ENCODE data around the gene DPY30.

Gene DPY30

DNA sequence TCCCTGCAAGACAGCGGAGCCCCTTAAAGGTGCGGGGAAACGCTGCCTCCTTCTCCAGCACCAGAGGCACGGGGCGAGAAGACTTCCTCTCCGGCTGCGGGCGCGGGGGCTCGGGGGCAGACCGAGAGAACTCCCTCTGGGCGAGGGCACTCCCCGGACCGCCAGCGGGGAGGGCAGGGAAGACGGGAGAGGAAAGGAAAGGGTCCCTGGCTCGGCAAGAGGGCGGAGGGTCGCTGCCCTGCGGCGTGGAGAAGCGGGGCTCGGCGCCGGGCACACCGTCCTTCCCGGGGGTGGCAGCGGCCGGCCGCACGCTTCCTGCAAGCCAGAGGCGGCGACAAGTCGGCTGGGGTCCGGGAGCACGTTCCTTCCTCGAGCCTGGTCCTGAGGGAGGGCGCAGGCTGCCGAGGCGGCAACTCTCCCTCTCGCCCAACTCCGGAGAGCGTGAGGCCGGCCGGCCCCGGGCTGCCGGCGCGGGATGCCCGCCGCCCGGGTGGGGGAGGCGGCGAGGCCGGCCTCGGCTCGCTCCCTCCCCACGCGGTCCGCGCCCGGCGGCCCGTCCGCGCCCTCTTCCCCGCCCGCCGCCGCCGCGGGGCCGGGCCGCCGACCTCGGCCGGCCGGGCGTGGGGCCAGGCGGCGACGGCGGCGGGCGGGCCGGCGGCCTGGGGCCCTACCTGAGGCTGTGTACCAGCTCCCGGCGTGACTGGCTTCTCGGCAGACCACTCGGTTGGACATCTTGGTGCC, 29.9 kb downstream of the DPY30 start:
- DNase-seq = no peak

- no peak for DNase-seq
Observed at GRCh38 chr2:32008805-32009515, 30.6 kb downstream of the DPY30 start.

- no peak for DNase-seq
Observed at GRCh38 chr2:32007121-32007391, 32.5 kb downstream of the DPY30 start.

DNA sequence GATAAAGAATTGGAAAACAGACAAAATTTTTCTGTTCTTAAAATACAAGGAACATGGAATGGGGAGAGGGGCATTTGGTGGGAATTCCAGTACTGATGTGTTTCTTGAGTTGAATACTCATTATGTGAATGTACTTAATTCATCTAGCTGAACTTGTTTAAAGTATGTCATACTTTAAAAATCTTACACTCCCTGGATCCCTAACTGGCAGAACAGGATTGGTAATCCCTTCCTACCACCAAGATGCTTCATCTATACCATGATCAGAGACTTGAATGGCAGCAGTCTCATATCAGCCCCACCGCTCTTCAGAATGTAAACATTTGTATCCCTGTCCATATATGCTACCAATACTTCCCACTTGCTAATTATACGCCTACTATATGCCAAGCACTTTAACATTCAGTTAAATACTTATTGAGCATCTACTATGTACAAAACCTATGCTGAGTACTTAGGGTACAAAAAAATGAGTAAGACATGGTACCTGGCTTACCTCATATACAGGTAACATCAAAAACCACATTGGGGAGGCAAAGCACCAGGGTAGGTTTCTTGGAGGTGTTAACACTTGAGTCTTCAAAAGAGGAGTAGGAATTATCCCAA, 34.1 kb downstream of the DPY30 start:
- DNase-seq = no peak

- no peak for DNase-seq
Observed at GRCh38 chr2:32003791-32004190, 35.8 kb downstream of the DPY30 start.

GRCh38 chr2:32002406-32002805, 37.2 kb downstream of the DPY30 start:
- DNase-seq = no peak

- no peak for DNase-seq
Observed at GRCh38 chr2:31999438-31999837, 40.2 kb downstream of the DPY30 start.

DNA sequence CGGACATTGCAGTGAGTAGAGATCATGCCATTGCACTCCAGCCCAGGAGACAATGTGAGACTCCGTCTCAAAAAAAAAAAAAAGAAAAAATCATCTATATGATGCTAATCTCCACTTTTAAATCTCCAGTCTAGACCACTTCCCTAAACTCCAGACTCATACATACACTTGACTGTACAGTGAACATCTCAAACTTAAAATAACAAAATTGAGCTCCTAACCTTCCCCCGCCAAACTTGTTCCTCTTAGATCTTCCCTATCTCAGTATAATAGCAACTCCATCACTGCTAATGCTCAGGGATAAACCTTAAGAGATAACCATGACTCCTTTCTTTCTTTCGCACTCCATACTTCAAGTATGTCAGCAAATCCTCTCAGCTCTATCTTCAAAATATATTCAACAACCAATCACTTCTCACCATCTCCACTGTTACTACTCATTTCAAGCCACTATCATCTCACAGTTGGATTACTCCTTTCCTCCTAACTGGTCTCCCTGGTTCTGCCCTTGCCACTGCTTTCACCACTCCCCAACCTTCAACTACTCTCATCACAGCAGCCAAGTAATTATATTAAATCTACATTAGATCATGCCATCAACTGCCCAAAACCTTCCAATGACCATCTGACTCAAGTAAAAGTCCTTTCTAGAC, 40.7 kb downstream of the DPY30 start:
- DNase-seq = no peak

DNA sequence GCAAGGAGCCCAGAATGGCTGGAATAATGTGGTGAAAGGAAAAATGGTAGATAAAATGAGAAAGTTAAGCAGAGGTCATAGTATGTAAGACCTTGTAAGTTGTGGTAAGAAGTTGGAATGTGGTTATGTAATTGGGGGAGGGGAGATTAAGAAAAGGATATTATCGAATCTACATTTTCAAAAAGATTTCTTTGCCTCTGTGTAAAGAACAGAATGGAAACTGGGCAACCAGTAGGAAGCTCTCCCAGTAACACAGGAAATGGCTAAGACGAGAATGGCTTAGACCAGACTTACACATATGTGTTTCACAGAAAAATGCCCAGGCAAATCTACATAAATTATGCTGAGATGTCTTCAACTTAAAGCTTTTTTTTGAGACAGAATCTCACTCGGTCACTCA, 42.0 kb downstream of the DPY30 start:
- DNase-seq = no peak

GRCh38 chr2:31996571-31997150, 42.9 kb downstream of the DPY30 start:
- no peak for DNase-seq

DNA sequence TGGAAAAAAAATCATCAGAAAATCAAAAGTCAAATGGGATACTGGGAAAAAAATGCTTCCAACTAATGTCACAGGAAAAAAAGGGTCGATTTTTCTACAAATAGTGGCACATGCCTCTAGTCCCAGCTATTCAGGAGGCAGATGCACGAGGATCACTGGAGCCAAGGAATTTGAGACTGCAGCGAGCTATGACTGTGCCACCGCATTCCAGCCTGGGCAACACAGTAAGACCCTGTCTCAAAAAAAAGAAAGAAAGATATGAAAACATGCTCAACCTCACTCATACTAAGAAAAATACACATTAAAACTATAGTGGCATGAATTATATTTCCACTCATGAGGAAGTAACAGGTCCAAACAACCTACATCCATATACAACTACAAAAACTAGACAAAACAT, 46.7 kb downstream of the DPY30 start:
- no peak for DNase-seq

GRCh38 chr2:31992025-31992579, 47.5 kb downstream of the DPY30 start:
- no peak for DNase-seq

DNA sequence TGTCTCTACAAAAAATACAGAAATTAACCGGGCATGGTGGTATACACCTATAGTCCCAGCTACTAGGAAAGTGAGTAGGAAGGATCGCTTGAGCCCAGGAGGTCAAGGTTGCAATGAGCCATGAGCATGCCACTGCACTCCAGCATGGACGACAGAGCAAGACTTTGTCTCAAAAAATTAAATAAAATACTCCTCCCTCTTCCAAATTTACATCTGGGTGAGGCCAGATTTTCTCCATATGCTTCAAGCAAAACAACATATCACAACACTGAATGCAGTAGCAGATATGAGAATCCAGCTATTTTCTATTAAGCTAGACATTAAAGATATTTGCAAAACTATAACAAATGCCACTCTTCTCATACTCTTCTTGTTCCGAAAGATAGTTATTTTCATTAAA, 49.7 kb downstream of the DPY30 start:
- no peak for DNase-seq

GRCh38 chr2:31987454-31988220, 52.0 kb downstream of the DPY30 start:
- no peak for DNase-seq

DNA sequence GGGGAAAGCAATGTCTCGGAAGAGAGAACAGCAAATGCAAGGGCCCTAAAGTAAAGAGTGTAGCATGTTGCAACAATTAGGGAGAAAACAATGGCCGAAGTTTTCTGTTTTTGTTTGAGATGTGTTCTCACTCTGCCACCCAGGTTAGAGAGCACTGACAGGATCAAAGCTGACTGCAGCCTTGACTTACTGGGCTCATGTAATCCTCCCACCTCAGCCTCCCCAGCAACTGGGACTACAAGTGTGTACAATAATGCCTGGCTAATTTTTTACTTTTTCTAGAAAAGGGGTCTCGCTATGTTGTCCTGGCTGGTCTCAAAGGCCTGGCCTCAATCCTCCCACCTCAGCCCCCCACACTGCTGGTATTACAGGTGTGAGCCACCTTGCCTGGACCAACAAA, 52.7 kb downstream of the DPY30 start:
- no peak for DNase-seq

- DNase-seq = no peak
Observed at GRCh38 chr2:31983762-31984467, 55.7 kb downstream of the DPY30 start.

DNA sequence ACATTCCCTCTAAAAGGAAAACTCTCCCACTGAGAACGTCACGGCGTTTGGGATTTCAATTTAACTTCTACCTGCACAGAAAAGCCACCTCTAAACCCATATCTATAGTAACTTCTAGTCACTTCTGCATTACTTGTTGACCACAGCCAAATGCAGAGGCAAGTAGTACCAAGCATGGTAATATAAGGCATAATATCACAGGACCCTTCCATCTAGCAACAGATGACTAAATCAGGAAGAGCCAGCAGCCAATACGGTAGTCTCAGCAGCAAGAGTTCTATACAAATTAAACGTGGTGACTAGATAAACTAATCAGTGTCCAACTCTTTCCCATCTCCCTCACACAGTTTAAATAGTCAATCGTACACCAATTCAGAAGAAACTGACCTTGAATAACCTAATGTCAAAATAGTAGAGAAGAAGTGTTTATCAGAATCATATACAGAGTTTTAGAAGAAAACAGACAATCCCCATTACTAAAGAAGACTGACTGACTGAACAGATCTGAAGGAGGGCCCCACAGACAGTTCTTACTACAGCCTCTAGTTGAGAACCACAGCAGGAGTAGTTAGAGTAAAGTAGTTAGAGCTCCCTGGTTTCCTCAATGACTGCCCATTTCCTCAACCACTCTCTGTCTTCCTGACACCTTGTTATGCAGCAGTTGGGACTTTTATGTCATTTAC, 58.8 kb downstream of the DPY30 start:
- DNase-seq = no peak

DNA sequence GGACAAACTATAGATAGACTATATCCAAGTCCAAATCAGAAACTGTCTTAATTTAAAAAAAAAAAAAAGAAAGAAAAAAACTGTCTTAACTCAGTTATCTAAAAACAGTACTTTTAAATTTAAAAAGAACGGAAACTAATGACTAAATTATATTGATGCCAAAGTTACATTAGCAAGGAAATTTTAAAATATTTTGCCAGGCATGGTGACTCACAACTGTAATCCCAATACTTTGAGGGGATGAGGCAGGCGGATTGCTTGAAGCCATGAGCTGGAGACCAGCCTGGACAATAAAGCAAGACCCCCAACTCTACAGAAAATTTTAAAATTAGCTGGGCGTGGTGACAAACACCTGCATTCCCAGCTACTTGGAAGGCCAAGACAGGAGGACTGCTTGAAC, 59.6 kb downstream of the DPY30 start:
- no peak for DNase-seq

- DNase-seq = no peak
Observed at GRCh38 chr2:31979018-31979417, 60.6 kb downstream of the DPY30 start.

GRCh38 chr2:31978436-31978835, 61.2 kb downstream of the DPY30 start:
- no peak for DNase-seq
